Measurements from ENCODE around the gene BRD7.

The BRD7 gene

DNA sequence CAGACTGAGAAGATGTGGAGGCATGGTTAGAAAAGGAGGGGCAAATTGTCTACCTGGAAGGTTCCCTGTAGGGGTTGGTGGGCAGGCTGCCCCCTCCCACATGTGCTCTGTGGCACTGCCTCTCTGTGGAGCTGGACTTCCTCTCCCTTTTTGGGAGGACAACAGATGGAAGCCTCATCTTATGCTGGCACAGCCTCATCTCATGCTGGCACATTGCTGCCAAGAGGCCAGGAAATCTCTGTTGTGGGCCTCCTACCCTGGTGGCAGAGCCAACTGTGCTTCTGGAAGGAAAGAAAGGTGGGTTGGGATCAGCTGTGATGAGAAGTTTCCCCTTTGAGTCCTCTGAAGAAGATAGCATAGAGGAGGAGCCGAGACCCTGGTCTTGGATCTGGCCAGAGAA lies 19.7 kb upstream of the BRD7 start:
- DNase-seq = no peak

DNA sequence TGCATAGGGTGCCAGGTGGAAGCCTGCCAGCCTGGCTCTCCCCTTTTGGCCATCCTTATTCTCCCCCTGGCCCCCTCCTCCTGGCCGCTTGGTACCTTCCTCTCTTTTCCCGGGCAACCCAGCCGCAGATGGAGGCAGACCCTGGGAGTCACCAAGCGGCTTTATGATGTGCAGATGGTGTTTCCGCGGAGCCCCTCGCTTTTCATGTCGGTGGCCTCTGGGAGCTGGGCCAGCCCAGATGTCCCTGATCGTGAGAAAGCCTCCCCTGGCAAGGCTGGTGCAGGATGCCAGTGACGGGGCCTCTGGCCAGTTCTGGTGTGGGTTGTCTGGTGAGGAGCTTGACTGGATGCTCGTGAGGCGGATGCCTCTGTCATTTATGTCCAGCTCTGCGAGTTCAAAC lies 18.0 kb upstream of the BRD7 start:
- DNase-seq = no peak

DNA sequence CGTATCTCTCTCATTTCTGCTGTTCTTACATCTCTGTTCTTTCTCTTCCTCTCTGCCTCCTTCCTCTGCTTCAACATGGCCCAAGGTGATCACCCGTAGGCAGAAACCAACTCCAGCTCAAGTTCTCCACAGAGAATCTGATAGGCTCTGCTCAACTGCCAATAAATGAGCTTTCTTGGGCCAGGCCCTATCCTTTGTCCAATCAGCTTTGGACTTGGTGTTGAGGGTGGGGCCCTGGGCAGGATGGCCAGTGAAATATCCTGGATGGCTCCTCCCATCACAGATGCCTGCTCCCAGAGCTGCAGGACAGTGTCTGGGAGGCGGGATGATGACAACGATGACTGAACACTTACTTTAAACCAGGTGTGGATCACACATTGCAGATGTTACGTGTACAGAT lies 17.4 kb upstream of the BRD7 start:
- no peak for DNase-seq

DNA sequence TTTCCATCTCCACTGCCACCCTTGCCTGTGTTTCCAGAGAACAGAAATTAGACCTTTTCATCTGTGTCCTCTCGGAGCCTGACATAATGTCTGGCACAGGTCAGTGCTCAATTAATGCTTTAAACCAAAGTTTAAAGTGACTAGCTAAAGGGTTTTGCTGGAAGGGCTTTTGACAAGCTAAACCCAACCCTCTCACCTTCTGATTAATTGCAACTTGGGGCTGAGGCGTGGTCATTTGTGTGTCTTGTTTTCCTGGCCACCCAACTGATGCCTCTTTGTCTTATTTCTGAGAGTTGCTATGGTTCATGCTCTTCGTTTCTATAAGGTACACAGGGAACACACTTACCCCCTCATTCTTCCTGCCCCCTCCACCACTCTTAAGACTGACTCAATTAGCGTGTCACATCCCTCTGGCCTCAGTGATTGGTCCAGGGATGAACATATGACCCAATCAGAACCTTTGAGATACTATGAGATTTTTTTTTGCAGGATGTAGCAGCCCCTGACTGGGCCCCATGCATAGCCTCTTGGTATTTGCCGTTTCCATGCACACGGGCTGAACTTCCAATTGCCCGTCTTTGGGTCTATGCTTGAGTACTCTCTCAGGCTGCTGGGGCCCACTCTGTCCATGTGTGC lies 15.8 kb upstream of the BRD7 start:
- DNase-seq = no peak

DNA sequence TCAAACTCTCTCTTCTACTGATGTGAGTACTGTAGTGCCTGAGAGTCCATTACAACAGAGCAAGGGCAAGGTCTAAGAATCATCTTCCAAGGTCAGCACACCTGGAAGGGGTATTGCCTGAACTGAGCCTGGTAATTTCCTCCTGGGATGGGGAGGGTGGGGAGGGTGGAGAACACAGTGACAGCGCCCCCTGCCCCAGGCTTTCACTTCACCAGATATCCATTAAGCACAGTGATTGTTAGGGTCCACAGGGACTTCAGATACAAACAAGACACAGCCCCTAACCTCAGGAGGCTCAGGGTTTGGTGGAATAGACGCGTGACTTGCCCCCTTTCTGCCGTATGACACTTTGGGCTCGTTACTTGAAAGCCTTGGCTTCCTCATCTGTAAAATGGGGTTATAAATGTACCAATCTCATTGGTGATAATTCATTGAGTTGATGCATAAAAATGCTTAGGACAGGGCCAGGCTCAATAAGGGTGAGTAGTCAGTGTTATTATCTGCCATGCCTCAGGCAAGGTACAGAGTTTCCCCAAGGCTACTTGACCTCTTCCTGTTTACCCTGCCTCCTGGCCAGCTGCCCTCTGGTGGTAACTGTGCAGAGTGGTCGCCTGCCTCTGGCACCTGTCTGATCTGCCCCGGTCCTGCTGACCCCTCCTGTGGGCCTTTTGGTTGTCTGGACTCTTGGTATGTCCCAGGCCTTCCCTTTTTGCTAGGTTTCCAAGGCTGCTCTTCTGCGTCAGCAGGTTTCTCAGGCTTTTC lies 13.1 kb upstream of the BRD7 start:
- DNase-seq = no peak

- DNase-seq = no peak
Measured at GRCh38 chr16:50378417-50378816, 9.6 kb upstream of the BRD7 start.

GRCh38 chr16:50377001-50377400 lies 8.2 kb upstream of the BRD7 start:
- no peak for DNase-seq

DNA sequence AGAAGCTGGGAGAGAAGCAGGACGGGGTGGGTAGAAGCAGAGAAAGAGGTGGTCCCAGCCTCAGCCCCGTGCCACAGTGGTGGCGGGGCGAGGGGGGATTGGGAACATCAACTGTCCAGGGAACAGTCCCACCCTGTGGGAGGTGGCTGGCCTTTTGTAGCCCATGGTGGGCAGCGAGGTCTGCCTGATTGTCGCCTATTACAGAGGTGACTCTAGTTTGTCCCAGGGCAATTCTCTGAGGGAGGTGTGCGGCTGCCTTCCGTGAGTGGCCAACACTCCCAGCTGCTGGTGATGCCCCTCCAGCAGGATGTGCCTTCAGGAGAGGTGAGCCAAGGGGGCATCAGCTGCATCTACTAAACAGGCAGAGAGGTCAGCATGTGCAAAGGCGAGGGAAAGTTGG lies 5.0 kb upstream of the BRD7 start:
- DNase-seq = no peak

GRCh38 chr16:50373345-50373701 lies 4.5 kb upstream of the BRD7 start:
- DNase-seq = no peak

DNA sequence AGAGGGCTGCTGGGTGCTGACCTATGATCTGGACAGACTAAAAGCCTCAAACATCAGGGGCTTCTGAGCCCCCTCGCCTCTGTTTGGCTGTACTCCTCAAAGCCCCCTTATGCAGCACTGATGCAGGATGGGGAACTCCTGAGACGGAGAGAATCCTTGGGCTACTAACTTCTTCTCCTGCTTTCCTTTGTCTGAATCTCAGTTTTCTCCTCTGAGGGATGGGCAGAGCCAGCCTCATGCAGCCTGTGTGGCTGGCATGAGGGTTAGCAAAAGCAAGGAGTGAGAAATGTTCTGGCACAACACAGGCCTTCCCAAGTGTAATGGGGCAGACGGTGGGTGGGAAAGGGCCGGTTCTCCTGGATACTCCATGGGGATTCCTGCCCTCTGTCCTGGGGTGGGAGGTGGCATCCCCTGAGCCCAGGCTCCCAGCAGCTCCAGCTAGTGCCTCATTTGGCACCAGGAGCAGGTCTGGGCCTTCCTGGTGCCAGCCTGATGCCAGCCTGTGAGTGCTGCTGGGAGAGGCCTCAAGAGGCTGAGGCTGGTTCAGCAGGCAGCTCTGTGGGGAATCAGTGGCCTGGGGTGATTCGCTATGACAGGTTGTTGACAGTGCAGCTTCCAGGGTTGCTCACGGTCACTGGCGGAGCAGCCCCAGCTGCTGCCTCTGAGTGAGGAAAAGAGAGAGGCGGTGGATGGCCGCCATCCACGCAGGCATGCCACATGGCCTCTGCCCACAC lies 4.0 kb upstream of the BRD7 start:
- DNase-seq = no peak

- DNase-seq = no peak
Measured at GRCh38 chr16:50371936-50372595, 3.3 kb upstream of the BRD7 start.

DNA sequence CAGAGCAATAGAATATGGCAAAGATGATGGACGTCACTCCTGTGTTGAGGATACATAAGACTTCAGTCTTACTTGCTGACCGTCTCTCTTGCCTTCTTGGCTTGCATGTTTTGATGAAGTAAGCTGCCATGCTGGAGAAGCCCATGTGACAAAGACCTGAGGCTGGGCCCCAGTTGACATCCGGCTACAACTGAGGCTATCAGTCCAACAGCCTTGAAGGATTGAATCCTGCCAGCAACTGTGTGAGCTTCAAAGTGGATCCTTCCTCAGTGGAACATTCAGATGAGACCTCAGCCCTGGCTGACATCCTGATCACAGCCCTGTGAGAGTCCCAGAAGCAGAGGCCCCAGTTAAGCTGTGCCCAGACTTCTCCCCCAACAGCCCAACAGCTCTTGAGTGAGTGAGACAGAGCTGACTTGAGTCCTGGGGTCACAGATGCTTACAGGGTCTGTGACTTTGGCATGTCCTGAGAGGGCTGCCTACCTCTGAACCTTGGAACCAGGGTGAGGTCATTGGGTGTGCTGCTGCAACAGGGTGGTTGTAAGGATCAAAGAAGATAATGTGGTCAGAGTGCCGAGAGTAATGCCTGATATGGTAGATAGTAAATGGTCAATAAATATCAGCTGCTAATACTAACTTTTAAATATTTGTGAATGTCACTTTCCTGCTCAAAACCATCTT lies 2.4 kb upstream of the BRD7 start:
- DNase-seq = no peak

DNA sequence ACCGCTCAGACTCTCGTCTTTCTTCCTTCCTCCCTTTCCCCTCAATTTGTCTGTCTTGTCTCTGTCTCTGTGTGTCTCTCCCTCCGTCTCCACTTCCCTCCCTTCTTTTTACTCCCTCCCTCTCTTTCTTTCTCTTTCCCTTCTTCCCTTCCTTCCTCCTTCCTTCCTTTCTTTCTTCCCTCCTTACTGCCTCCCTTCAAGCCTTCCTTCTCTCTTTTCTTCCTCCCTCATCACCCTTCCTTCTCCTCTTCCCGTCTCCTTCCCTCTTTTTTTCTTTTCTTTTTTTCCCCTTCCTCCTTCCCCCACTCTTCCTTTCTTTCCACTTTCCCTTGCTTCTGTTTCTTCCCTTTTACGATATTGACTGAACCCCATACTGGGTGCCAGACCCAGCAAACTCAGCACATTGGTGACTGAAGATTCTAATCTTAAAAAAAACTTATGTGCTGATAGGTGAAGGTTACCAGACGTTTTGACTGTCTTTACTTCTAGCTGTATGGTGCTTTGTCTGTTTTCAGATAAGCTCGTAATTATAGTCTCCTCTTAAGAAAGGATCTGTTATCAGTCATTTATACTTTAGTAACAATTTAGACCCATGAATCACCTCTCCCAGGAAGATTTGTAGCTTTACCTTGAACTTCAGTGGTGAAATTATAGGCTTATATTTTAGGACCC lies 481 bp upstream of the BRD7 start:
- no peak for DNase-seq

- DNase-seq = no peak
Measured at GRCh38 chr16:50367777-50368409, 895 bp downstream of the BRD7 start.

- DNase-seq = no peak
Measured at GRCh38 chr16:50365791-50366575, 2.8 kb downstream of the BRD7 start.

- no peak for DNase-seq
Measured at GRCh38 chr16:50363656-50364055, 5.1 kb downstream of the BRD7 start.

DNA sequence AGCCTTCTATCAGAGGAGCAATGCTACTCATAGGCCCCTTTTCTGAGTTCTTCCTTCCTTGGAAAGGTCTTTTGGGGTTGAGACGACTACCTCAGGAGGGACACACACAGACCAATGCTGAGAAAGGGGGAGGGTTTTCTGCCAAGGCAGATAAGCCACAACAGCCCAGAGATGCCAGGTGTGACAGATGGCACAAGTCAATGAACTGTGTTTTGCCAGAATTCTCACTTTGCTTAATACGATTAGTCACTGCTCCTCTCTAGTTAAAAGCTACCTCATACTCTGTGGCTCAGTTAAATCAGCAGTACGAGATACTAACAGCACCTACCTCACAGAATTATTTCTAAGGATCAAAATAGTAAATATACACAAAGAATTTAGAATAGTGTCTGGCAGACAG lies 8.0 kb downstream of the BRD7 start:
- no peak for DNase-seq

DNA sequence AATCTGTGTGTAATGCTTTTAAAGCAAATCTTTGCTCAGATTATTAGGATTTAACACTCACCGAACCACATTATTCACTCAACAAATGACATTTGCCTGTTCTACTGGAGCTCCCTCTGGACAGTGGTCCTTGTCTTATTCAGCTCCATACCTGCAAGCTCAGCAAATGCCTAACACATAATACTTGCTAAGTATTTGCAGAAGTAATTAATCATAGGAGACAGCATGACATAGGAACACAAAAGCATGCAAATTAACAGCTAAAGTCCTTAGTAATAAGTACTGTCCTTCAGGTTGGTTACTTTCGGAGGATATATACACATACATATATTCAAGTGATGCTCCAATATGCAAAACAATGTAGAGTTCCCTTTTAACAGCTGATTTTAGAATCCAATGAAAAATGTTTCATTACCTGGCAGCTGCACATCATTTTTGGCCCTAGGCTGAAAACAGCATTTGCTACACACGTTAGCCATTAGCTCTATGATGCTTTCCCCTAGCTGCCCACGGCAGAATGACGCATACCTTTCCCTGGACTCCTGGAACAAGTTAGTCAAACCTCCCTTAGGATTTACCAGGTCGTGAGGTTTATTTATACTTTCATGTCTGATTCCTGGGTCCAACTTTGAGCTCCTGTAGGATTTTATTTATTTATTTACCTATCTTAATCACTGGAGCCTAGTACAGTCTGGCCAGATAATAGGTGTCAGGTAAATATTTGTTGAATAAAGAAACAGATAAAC lies 8.6 kb downstream of the BRD7 start:
- DNase-seq = no peak

DNA sequence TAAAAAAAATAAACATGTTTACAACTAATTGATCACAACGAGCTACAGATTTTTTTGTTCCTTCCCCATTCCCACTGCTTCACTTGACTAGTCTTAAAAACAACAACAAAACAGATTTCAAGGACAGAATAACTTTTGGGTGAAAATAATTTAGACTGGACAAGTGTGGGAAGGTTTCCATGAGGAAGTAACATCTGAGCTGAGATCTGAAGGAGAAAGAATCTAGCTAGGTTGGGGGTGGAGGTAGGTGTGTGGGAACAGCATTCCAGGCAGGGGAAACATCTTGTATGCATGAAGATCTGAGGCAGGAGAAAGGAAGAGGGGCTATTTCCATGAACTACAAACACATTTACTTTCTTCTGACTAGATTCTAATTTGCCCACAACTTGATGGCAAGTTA lies 9.2 kb downstream of the BRD7 start:
- DNase-seq = no peak

Measured in activated CD4-positive, alpha-beta T cell treated with anti-CD3 and anti-CD28 coated beads, Interleukin-2, amount 50 U/mL, for 1 hour (primary cell).